Measurements from ENCODE around the gene ROR2. TPM values are rescaled to one million over a fixed set of nuclear protein-coding genes. Genes with fewer than 3 reads are reported as not detected.

Gene ROR2
- total RNA-seq, 3 donors from 2014 or later (not counting 1 experiment from before 2014, with no cell fraction given), result 1.7 TPM; not detected in 2

DNA sequence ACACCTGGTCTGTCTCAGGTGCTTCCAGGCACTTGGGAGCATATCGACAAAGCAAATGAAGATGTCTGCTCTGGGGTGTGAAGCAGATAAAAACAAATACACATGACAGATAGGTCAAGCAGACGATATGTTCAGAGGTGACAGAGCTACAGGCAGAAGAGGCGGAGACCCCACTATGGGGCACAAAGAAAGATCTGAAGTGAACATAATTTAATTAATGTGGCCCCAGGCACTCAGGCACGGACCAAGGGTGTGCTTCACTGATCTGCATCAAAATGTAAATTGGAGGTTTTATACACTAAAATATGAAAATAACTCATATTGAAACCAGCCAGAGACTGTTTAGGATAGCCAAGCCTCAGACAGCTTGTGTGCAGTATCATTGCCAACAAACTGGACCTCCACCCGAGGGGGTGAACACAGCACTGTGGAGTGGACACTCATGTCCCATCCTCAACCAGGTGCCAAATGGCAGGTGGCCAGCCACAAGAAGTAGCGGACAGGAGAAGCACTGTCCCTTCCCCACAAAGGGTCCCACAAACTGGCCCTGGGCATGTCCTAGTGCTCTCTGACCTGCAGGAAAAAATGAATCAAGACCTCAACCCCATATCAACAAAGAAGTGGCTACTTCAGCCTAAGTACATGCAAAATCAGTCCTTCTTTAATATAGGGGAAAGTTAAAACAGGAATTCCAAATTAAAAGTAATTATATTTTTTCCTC is 29.2 kb downstream of the ROR2 start:
- 78% methylated on average over 6 of the region's 6 CpGs for WGBS (ENCODE audit: insufficient coverage)
- no peak for ATAC-seq
- Mint-ChIP-seq H3K27ac (no peak overlapping the region), H3K9me3 (no peaks in the 10 kb centered on the region), H3K27me3 (ENCODE audit: low read depth in 2 of 2) (peaks cover 24 to 47% of the 10 kb centered on the region in 2 donors), H3K4me1 (no peaks in the 10 kb centered on the region), H3K4me3 (no peak overlapping the region), H3K36me3 (no peaks in the 10 kb centered on the region)
- intact Hi-C loops (cut with micrococcal nuclease), result no loop called here
- H3K9me3 ChIP-seq (ENCODE audit: control insufficient read depth, insufficient read depth, low read length), result no peaks in the 10 kb centered on the region
- H3K4me1 ChIP-seq (ENCODE audit: control insufficient read depth, insufficient read depth, low read length), result no peaks in the 10 kb centered on the region
- H3K4me3 ChIP-seq (ENCODE audit: low read length), result no peak overlapping the region
- no peak for DNase-seq
- TF ChIP-seq, protein P1, sequence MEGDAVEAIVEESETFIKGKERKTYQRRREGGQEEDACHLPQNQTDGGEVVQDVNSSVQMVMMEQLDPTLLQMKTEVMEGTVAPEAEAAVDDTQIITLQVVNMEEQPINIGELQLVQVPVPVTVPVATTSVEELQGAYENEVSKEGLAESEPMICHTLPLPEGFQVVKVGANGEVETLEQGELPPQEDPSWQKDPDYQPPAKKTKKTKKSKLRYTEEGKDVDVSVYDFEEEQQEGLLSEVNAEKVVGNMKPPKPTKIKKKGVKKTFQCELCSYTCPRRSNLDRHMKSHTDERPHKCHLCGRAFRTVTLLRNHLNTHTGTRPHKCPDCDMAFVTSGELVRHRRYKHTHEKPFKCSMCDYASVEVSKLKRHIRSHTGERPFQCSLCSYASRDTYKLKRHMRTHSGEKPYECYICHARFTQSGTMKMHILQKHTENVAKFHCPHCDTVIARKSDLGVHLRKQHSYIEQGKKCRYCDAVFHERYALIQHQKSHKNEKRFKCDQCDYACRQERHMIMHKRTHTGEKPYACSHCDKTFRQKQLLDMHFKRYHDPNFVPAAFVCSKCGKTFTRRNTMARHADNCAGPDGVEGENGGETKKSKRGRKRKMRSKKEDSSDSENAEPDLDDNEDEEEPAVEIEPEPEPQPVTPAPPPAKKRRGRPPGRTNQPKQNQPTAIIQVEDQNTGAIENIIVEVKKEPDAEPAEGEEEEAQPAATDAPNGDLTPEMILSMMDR (IDR thresholded peaks at IDR 0.05), result no peak
- H3K27ac ChIP-seq (ENCODE audit: low read length), result no peak overlapping the region
- no peaks in the 10 kb centered on the region for H3K36me3 ChIP-seq (ENCODE audit: control insufficient read depth, insufficient read depth, low read length)
- H3K27me3 ChIP-seq (ENCODE audit: control insufficient read depth, insufficient read depth, low read length), result no peaks in the 10 kb centered on the region

DNA sequence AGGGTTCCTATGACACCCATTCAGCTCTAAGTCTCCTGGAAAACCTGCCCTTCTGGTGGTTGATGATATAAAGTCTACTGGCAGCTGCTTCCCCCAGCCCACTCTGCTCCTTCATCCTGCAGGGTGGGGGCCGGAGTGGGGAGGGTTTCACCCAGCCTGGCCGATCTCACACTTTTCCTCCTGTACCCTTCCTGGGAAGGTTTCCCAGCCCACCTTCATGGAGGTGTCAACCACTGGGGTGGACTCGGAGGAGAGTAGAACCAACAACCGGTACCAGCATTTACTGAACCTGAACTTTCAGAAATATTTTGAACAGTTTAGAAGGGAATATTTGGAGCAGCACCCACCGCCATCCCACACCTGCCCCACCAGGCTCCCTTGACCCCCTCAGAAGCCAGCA is 30.4 kb downstream of the ROR2 start:
- no peak for DNase-seq
- H3K36me3 ChIP-seq (ENCODE audit: control insufficient read depth, insufficient read depth, low read length), result no peaks in the 10 kb centered on the region
- Mint-ChIP-seq H3K4me3 (no peak overlapping the region), H3K27me3 (ENCODE audit: low read depth in 2 of 2) (peaks cover 24 to 58% of the 10 kb centered on the region in 2 donors), H3K27ac (no peak overlapping the region), H3K4me1 (no peaks in the 10 kb centered on the region), H3K36me3 (no peaks in the 10 kb centered on the region), H3K9me3 (no peaks in the 10 kb centered on the region)
- no peak overlapping the region for H3K4me3 ChIP-seq (ENCODE audit: low read length)
- H3K27me3 ChIP-seq (ENCODE audit: control insufficient read depth, insufficient read depth, low read length), result no peaks in the 10 kb centered on the region
- no peak overlapping the region for H3K27ac ChIP-seq (ENCODE audit: low read length)
- no peaks in the 10 kb centered on the region for H3K9me3 ChIP-seq (ENCODE audit: control insufficient read depth, insufficient read depth, low read length)
- no peaks in the 10 kb centered on the region for H3K4me1 ChIP-seq (ENCODE audit: control insufficient read depth, insufficient read depth, low read length)
- ATAC-seq, result no peak
- intact Hi-C loops (cut with micrococcal nuclease), result no loop called here
- WGBS (ENCODE audit: insufficient coverage), result 97% methylated on average over 3 of the region's 5 CpGs
- TF ChIP-seq, protein P1 (IDR thresholded peaks at IDR 0.05), result no peak

DNA sequence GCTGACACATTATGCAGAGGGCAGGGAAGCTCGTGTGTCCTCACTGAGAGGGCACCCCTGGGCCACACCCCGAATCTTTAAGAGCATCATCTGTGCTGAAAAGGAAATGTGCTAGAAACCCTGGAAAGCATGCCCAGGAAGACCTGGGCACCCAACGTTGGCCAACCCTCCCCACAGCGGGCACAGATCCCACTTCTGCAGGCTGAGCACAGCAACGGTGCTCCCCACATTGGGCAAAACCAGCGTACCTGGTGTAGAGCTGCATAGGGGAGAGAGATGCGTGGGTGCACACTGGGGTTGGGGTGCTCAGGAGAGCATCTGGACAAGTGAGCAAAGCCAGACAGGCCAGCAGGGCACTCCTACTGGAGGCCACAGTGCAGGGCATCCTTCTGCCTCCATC is 32.6 kb downstream of the ROR2 start:
- peaks cover 24 to 50% of the 10 kb centered on the region in 2 donors for H3K27me3 Mint-ChIP-seq (ENCODE audit: low read depth in 2 of 2)
- ATAC-seq (no peak), DNase-seq (no peak)
- no peaks in the 10 kb centered on the region for H3K4me1 Mint-ChIP-seq
- Histone ChIP-seq H3K4me1 (ENCODE audit: control insufficient read depth, insufficient read depth, low read length) (no peaks in the 10 kb centered on the region), H3K27ac (ENCODE audit: low read length) (no peak overlapping the region), H3K36me3 (ENCODE audit: control insufficient read depth, insufficient read depth, low read length) (no peaks in the 10 kb centered on the region), H3K4me3 (ENCODE audit: low read length) (no peak overlapping the region), H3K27me3 (ENCODE audit: control insufficient read depth, insufficient read depth, low read length) (no peaks in the 10 kb centered on the region), H3K9me3 (ENCODE audit: control insufficient read depth, insufficient read depth, low read length) (no peaks in the 10 kb centered on the region)
- 88% methylated on average over 7 of the region's 7 CpGs for WGBS (ENCODE audit: insufficient coverage)
- H3K9me3 Mint-ChIP-seq, result no peaks in the 10 kb centered on the region
- H3K36me3 Mint-ChIP-seq, result no peaks in the 10 kb centered on the region
- TF ChIP-seq, protein P1 (IDR thresholded peaks at IDR 0.05), result no peak
- intact Hi-C loops (cut with micrococcal nuclease), result no loop called here
- no peak overlapping the region for H3K27ac Mint-ChIP-seq
- H3K4me3 Mint-ChIP-seq, result no peak overlapping the region

Data from natural killer cell (primary cell).